Lower leg skin (tissue), 3 donors: ENCODE results near the gene NHERF1.

Source experiments
- POLR2A ChIP-seq, 2 donors: fragments of 450-650 bp; IDR thresholded peaks; one replicate each; pipeline ENCODE4 v1.6.1; 2016 to 2017; ENCODE audit warnings: antibody characterized with exemption in 2 of 2, mild to moderate bottlenecking in 1 of 2, moderate library complexity in 1 of 2
- TF ChIP-seq, protein P1 (sequence below), 3 donors: fragments of 450-650 bp; IDR thresholded peaks; one replicate each; pipeline ENCODE4 v1.5.1; 2016; ENCODE audit warnings: antibody characterized with exemption in 3 of 3, mild to moderate bottlenecking in 3 of 3, moderate library complexity in 2 of 3

GRCh38 chr17:74777901-74778515, 29.6 kb downstream of the NHERF1 start:
- TF ChIP-seq, protein P1, sequence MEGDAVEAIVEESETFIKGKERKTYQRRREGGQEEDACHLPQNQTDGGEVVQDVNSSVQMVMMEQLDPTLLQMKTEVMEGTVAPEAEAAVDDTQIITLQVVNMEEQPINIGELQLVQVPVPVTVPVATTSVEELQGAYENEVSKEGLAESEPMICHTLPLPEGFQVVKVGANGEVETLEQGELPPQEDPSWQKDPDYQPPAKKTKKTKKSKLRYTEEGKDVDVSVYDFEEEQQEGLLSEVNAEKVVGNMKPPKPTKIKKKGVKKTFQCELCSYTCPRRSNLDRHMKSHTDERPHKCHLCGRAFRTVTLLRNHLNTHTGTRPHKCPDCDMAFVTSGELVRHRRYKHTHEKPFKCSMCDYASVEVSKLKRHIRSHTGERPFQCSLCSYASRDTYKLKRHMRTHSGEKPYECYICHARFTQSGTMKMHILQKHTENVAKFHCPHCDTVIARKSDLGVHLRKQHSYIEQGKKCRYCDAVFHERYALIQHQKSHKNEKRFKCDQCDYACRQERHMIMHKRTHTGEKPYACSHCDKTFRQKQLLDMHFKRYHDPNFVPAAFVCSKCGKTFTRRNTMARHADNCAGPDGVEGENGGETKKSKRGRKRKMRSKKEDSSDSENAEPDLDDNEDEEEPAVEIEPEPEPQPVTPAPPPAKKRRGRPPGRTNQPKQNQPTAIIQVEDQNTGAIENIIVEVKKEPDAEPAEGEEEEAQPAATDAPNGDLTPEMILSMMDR (IDR thresholded peaks at IDR 0.05): no peak
- no peak for TF ChIP-seq POLR2A (IDR thresholded peaks at IDR 0.05)
